ENCODE results near the gene PHRF1. TPM values are rescaled to one million over a fixed set of nuclear protein-coding genes. Genes with fewer than 3 reads are reported as not detected.

The PHRF1 gene
- total RNA-seq, 6 donors from 2014 or later = 25.7 to 93.2 (median 37.9) TPM

GRCh38 chr11:592918-593317, 16.6 kb downstream of the PHRF1 start:
- ATAC-seq (ENCODE audit: low FRiP score in 2 of 2) (no peak), DNase-seq (peak in 1 of 2 donors; percentile 56)
- Histone ChIP-seq H3K36me3 (peaks cover 23 to 94% (median 86%) of the 10 kb centered on the region in 4 donors), H3K27me3 (no peaks in the 10 kb centered on the region), H3K4me1 (peaks cover 0 to 4% (median 0%) of the 10 kb centered on the region in 4 donors), H3K27ac (no peak overlapping the region), H3K9me3 (no peaks in the 10 kb centered on the region), H3K4me3 (no peak overlapping the region)
- 89 to 93% methylated on average over 10 of the region's 10 CpGs for WGBS, 2 donors
- TF ChIP-seq POLR2AphosphoS5 (IDR thresholded peaks at IDR 0.05) = no peak
- TF ChIP-seq POLR2A (IDR thresholded peaks at IDR 0.05) = no peak

DNA sequence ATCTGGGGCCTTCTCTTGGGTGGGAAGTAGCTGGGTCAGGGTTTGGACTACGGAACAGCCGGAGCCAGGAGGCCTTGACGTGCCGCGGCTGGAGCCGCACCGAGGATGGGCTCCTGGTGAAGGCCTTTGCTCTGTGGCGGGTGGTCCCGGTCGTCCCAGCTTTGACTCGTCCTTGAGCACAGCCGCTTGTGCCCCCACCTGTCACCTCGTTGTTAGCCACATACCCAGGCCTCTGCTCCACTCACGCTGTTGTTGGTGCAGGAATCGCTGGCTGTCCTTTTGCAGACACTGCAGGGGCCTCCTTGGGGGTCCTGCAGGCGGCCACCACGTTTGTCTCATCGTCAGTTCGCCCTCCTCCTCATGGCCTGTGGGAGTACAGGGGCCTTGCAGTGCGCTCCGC, 17.1 kb downstream of the PHRF1 start:
- Histone ChIP-seq H3K27ac (no peak overlapping the region), H3K27me3 (no peaks in the 10 kb centered on the region), H3K36me3 (peaks cover 23 to 94% (median 86%) of the 10 kb centered on the region in 4 donors), H3K4me1 (no peaks in the 10 kb centered on the region), H3K4me3 (no peak overlapping the region), H3K9me3 (no peaks in the 10 kb centered on the region)
- WGBS, 2 donors = 90 to 95% methylated on average over 18 to 21 of the region's 21 CpGs
- DNase-seq = peak in 1 of 2 donors; percentile 63
- TF ChIP-seq CTCF (IDR thresholded peaks at IDR 0.05) (no peak), POLR2AphosphoS5 (IDR thresholded peaks at IDR 0.05) (no peak), POLR2A (IDR thresholded peaks at IDR 0.05) (no peak)
- no peak for ATAC-seq (ENCODE audit: low FRiP score in 2 of 2)

DNA sequence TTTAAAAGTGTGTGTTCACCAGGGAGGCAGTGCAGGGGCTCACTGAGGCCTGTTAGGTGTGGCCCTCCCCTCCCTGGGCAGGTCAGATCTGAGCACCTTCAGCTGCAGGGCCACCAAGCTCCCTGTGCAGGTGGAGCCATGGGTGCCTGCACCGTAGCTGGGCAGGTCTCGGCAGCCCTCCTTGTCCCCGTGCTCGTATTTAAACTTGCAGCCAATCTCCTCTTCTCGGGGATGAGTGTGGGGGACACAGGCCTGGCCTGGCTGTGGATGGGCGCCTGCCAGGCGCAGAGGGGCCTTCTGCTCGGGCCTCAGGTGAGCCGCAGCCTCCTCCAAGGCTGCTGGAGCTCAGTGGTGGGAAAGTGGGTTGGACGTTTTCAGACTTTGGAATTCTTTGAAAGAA, 19.1 kb downstream of the PHRF1 start:
- Histone ChIP-seq H3K27me3 (no peaks in the 10 kb centered on the region), H3K9me3 (no peaks in the 10 kb centered on the region), H3K27ac (no peak overlapping the region), H3K36me3 (peaks cover 27 to 95% (median 91%) of the 10 kb centered on the region in 4 donors), H3K4me3 (no peak overlapping the region), H3K4me1 (no peaks in the 10 kb centered on the region)
- ATAC-seq (ENCODE audit: low FRiP score in 2 of 2) = no peak
- peak in 1 of 2 donors; percentile 52 for DNase-seq
- 94% methylated on average over 5 to 6 of the region's 10 CpGs for WGBS, 2 donors
- TF ChIP-seq POLR2A (IDR thresholded peaks at IDR 0.05) = no peak
- no peak for TF ChIP-seq EP300 (IDR thresholded peaks at IDR 0.05)
- no peak for TF ChIP-seq POLR2AphosphoS5 (IDR thresholded peaks at IDR 0.05)
- TF ChIP-seq CTCF (IDR thresholded peaks at IDR 0.05) = no peak

DNA sequence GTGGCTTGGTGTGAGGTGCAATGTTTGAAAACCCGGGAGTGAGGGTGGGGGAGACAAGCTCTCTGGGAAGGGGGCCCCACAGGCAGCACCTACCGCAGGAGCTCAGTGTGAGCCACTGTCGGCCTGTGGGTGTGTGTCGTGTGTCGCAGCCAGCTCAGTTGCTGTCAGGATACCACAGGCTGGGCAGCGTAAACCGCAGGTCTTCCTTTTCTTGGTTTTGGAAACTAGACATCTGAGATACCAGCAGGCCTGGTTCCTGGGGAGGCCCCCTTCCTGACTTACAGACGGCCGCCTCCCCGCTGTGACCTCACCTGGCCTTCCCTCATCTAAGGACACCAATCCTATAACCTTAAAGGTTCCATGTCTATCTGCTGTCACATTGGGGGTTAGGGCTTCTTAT, 20.1 kb downstream of the PHRF1 start:
- DNase-seq = no peak
- Histone ChIP-seq H3K4me1 (no peaks in the 10 kb centered on the region), H3K9me3 (no peaks in the 10 kb centered on the region), H3K27me3 (no peaks in the 10 kb centered on the region), H3K27ac (no peak overlapping the region), H3K36me3 (peaks cover 35 to 98% (median 92%) of the 10 kb centered on the region in 4 donors), H3K4me3 (no peak overlapping the region)
- 79 to 84% methylated on average over 5 to 10 of the region's 10 CpGs for WGBS, 2 donors
- TF ChIP-seq EP300 (IDR thresholded peaks at IDR 0.05) (no peak), POLR2A (IDR thresholded peaks at IDR 0.05) (no peak), POLR2AphosphoS5 (IDR thresholded peaks at IDR 0.05) (no peak), CTCF (IDR thresholded peaks at IDR 0.05) (no peak)
- no peak for ATAC-seq (ENCODE audit: low FRiP score in 2 of 2)

DNA sequence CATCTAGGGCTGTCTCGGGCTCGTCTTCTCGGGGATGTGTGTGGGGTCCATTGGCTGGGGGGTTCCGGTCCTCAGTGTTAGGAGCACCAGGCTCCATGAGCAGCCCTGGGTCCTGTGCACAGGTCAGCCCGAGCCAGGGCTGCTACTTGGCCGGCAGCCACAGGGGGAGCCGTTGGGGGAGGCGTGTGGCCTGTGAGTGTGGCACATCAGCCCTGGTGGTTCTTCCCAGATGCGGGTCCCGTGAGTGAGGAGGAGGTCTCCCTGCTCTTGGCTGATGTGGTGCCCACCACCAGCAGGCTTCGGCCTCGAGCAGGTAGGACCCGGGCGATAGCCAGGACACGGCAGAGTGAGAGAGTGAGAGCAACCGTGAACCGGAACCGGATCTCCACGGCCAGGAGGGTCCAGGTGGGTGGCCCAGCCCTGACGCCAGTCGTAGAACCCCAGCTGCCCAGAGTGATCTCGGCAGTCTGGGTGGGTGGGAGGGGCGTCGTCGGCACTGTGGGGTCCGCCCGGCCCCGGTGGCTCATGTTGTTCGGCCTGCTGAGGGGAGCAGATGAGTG, 21.0 kb downstream of the PHRF1 start:
- DNase-seq (peak in 1 of 2 donors; percentile 71), ATAC-seq (ENCODE audit: low FRiP score in 2 of 2) (peak; percentile 5)
- H3K4me1 ChIP-seq = no peaks in the 10 kb centered on the region
- no peaks in the 10 kb centered on the region for H3K27me3 ChIP-seq
- H3K4me3 ChIP-seq = no peak overlapping the region
- peaks cover 40 to 100% (median 94%) of the 10 kb centered on the region in 4 donors for H3K36me3 ChIP-seq
- no peaks in the 10 kb centered on the region for H3K9me3 ChIP-seq
- no peak overlapping the region for H3K27ac ChIP-seq
- WGBS, 2 donors = 80 to 93% methylated on average over 1 to 25 of the region's 29 CpGs
- TF ChIP-seq EP300 (IDR thresholded peaks at IDR 0.05) (no peak), POLR2A (IDR thresholded peaks at IDR 0.05) (no peak), POLR2AphosphoS5 (IDR thresholded peaks at IDR 0.05) (no peak), CTCF (IDR thresholded peaks at IDR 0.05) (no peak)

All from upper lobe of left lung (tissue), 6 donors.